AG04450 (cell line): ENCODE data around the gene FNBP1L. TPM values are rescaled to one million over a fixed set of nuclear protein-coding genes. Genes with fewer than 3 reads are reported as not detected.

Source experiments
- CTCF ChIA-PET: fragments of 300-600, 350-600 bp; formaldehyde crosslinking; extraction: SDS; loops from one replicate; lab custom pipeline; 2022; ENCODE audit warnings: antibody characterized with exemption, inconsistent platforms; lab: Charles Lee
- POLR2A ChIA-PET: fragments of 350-600 bp; formaldehyde crosslinking; extraction: SDS; loops from one replicate; lab custom pipeline; 2021; ENCODE audit warnings: antibody characterized with exemption, inconsistent platforms; lab: Yijun Ruan, JAX
- DNase-seq: peaks from one replicate; pipeline ENCODE4 v3.0.0-alpha.2; 2011; ENCODE audit warnings: low read depth, low spot score
- H3K27ac ChIP-seq: one replicate; pipeline ENCODE4 v1.5.1; 2012; ENCODE audit warnings: low read depth, low read length, control low read depth
- H3K27me3 ChIP-seq: one replicate; pipeline ENCODE4 v1.6.0; 2012; ENCODE audit warnings: low read length; ENCODE audit not compliant: control insufficient read depth, insufficient read depth
- H3K4me3 ChIP-seq: 2 replicates; pipeline ENCODE4 v1.5.1; 2011; ENCODE audit warnings: mild to moderate bottlenecking, low read depth, low read length, control low read depth
- H3K9me3 ChIP-seq: 2 replicates; pipeline ENCODE4 v1.5.1; 2012; ENCODE audit warnings: low read length; ENCODE audit not compliant: control insufficient read depth, insufficient read depth
- polyA plus RNA-seq: library from polyadenylated mRNA; depleted of rRNA; stranded (reverse); fragments of >200 nt; gene quantifications from 2 replicates; pipeline ENCODE4 v1.2.3, GENCODE V29; 2011
- TF ChIP-seq, protein P1 (sequence below): IDR thresholded peaks from 2 replicates; pipeline ENCODE4 v1.5.1; 2011; ENCODE audit warnings: low read depth, low read length, control low read depth, inconsistent platforms

FNBP1L gene
- polyA plus RNA-seq, 1 experiment, result 24.1 TPM

DNA sequence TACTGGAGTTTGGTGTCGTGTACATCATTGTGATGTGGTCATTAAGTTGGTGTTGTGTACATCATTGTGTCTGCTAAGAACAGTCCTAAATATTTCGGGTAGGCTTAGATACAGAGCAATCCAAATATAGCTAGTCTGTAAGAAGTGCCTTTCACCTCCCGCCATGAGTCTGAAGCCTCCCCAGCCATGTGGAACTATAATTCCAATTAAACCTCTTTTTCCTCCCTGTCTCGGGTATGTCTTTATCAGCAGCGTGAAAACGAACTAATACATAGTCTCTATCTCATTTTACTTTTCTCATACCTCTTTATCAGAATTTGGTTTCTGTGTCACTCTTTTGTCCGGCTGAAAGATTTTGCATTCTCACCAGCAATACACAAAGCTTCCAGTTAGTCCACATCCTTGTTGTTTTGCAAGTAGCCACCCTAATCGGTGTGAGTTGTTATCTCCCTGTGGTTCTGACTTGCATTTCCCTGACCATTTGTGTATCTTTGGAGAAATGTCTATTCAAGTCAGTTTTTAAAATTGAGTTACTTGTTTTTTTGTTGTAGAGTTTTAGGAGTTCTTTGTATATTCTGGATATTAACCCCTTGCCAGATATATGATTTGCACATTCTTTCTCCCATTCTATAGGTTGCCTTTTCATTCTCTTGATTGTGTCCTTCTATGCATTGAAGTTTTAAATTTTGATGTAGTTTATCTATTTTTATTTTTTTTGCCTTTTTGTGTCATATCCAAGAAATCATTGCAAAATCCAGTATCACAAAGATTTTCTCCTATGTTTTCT, 56.5 kb downstream of the FNBP1L start:
- CTCF ChIA-PET, result interaction anchor here (0.7 kb wide), 1 partner anchor 9 kb away, joined by 5 read pairs; no protein-coding TSS in a partner anchor
- TF ChIP-seq, protein P1, sequence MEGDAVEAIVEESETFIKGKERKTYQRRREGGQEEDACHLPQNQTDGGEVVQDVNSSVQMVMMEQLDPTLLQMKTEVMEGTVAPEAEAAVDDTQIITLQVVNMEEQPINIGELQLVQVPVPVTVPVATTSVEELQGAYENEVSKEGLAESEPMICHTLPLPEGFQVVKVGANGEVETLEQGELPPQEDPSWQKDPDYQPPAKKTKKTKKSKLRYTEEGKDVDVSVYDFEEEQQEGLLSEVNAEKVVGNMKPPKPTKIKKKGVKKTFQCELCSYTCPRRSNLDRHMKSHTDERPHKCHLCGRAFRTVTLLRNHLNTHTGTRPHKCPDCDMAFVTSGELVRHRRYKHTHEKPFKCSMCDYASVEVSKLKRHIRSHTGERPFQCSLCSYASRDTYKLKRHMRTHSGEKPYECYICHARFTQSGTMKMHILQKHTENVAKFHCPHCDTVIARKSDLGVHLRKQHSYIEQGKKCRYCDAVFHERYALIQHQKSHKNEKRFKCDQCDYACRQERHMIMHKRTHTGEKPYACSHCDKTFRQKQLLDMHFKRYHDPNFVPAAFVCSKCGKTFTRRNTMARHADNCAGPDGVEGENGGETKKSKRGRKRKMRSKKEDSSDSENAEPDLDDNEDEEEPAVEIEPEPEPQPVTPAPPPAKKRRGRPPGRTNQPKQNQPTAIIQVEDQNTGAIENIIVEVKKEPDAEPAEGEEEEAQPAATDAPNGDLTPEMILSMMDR, result no peak
- no peaks in the 10 kb centered on the region for H3K9me3 ChIP-seq
- H3K27ac ChIP-seq, result no peak overlapping the region
- no peak for DNase-seq
- H3K4me3 ChIP-seq, result no peak overlapping the region
- H3K27me3 ChIP-seq, result no peaks in the 10 kb centered on the region
- POLR2A ChIA-PET, result no interaction called here

DNA sequence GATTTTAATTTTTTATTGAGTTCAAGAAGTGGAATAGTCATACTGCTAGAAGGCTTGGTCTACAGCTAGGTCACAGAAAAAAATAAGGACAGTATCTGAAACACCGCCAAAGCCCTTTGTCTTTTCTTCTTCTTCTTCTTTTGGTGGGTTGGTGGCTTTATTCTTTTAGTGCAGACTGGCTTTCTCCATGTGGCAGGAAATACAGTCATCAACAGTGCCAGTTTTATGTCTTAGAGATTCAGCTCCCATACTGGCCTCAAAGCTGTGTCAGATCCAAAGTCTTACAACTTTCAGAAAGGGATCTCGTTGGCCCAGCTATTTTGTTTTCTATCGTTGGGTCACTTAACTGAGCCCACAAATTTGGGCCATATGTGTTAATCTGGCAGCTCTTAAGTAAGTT, 58.2 kb downstream of the FNBP1L start:
- no peak overlapping the region for H3K27ac ChIP-seq
- ChIA-PET CTCF (no interaction called here), POLR2A (no interaction called here)
- H3K9me3 ChIP-seq, result no peaks in the 10 kb centered on the region; the same call in 1 of the 2 replicates
- H3K27me3 ChIP-seq, result no peaks in the 10 kb centered on the region
- no peak for DNase-seq
- TF ChIP-seq, protein P1, result no peak
- no peak overlapping the region for H3K4me3 ChIP-seq

- Histone ChIP-seq H3K27ac (no peak overlapping the region), H3K27me3 (no peaks in the 10 kb centered on the region), H3K9me3 (no peaks in the 10 kb centered on the region), H3K4me3 (no peak overlapping the region)
- ChIA-PET POLR2A (no interaction called here), CTCF (no interaction called here)
- no peak for DNase-seq
- TF ChIP-seq, protein P1, result no peak
Observed at GRCh38 chr1:93516164-93516563, 68.2 kb downstream of the FNBP1L start.

DNA sequence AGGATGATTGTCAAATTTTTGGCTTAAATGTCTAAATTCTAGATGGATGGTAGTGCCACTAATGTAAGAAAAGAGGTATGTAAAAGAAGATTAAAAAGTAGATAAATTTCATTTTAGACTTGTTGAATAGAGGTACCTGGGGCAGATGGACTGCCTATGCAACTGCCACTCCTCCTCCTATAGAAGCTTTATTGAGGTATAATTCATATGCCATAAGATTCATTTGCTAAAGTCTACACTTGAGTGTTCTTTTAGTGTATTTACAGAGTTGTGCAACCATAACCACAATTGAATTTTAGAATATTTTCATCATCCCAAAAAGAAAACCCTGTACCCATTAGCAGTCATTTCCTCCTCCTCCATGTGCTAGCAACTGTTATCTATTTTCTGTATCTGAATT, 70.6 kb downstream of the FNBP1L start:
- ChIA-PET POLR2A (no interaction called here), CTCF (no interaction called here)
- H3K4me3 ChIP-seq, result no peak overlapping the region
- no peaks in the 10 kb centered on the region for H3K9me3 ChIP-seq
- DNase-seq, result no peak
- H3K27ac ChIP-seq, result no peak overlapping the region
- H3K27me3 ChIP-seq, result no peaks in the 10 kb centered on the region
- TF ChIP-seq, protein P1, result no peak

DNA sequence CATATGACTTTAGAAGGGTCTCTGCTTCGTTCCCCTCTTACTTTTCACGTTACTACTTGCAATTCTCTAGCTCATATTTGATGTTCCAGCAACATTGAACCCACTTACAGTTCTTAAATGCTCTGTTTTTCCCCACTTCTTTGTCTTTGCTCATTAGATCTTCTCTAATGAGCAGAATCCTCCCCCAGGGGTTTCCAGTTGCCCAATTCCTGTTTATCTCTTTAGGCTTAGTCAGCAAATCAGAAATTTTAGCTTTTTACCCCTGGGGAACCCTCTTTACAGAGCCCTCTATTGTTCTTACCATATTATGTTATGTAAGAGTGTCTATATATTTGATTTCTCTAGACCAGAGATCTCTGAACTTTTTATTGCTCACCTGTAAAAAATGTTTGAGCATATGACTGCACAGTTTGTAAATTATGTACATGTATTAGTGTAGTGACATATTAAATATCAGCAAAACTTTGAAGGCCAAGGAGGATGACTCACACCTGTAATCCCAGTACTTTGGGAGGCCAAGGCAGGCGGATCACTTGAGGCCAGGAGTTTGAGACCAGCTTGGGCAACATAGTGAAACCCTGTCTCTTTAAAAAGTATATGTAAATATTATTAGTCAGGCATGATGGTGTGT, 71.4 kb downstream of the FNBP1L start:
- Histone ChIP-seq H3K27me3 (no peaks in the 10 kb centered on the region), H3K27ac (no peak overlapping the region), H3K4me3 (no peak overlapping the region), H3K9me3 (no peaks in the 10 kb centered on the region)
- TF ChIP-seq, protein P1, result no peak
- ChIA-PET CTCF (interaction anchor here (1.4 kb wide), 1 partner anchor 294 kb away, joined by 3 read pairs; no protein-coding TSS in a partner anchor), POLR2A (no interaction called here)
- no peak for DNase-seq
